Chondrocyte (in vitro differentiated cells): Measurements from ENCODE around the gene PHACTR1. TPM values are rescaled to one million over a fixed set of nuclear protein-coding genes. Genes with fewer than 3 reads are reported as not detected.

Experiments used
- DNase-seq: peaks from one replicate; pipeline ENCODE4 v3.0.0; 2021; ENCODE audit warnings: mixed read lengths, low spot score
- H3K27ac Mint-ChIP-seq: one replicate; pipeline ENCODE4 v1.8.0; 2021; ENCODE audit warnings: mild to moderate bottlenecking, moderate library complexity, mixed read lengths; ENCODE audit not compliant: unreplicated experiment
- H3K27me3 Mint-ChIP-seq: 2 replicates; pipeline ENCODE4 v1.8.0; 2021; ENCODE audit warnings: low read depth, mixed read lengths
- H3K36me3 Mint-ChIP-seq: 2 replicates; pipeline ENCODE4 v1.8.0; 2021; ENCODE audit warnings: low read depth, mixed read lengths
- H3K4me1 Mint-ChIP-seq: 2 replicates; pipeline ENCODE4 v1.8.0; 2021; ENCODE audit warnings: low read depth, mild to moderate bottlenecking, mixed read lengths
- H3K4me3 Mint-ChIP-seq: one replicate; pipeline ENCODE4 v1.8.0; 2021; ENCODE audit warnings: mild to moderate bottlenecking, moderate library complexity, mixed read lengths; ENCODE audit not compliant: unreplicated experiment
- H3K9me3 Mint-ChIP-seq: 2 replicates; pipeline ENCODE4 v1.8.0; 2021; ENCODE audit warnings: low read depth, mixed read lengths
- CTCF ChIP-seq: fragments of 200-600 bp; sonication (generic); IDR thresholded peaks from 2 replicates; pipeline ENCODE4 v1.5.0; 2021; ENCODE audit warnings: antibody characterized with exemption, mild to moderate bottlenecking, moderate library complexity
- total RNA-seq: library from RNA; stranded (reverse); gene quantifications from 3 replicates; pipeline ENCODE4 v1.2.1, GENCODE V29; 2021

PHACTR1 gene
- total RNA-seq, 1 donor from 2014 or later: 2.1 TPM

GRCh38 chr6:12698298-12698697 lies 18.3 kb upstream of the PHACTR1 start:
- no peak overlapping the region for H3K4me3 Mint-ChIP-seq
- no peak for TF ChIP-seq CTCF
- H3K36me3 Mint-ChIP-seq: no peaks in the 10 kb centered on the region
- peaks cover 31% of the 10 kb centered on the region for H3K27me3 Mint-ChIP-seq
- H3K9me3 Mint-ChIP-seq: no peaks in the 10 kb centered on the region
- no peak overlapping the region for H3K27ac Mint-ChIP-seq
- H3K4me1 Mint-ChIP-seq: no peaks in the 10 kb centered on the region
- DNase-seq: no peak

- Mint-ChIP-seq H3K27me3 (peaks cover 17% of the 10 kb centered on the region), H3K9me3 (no peaks in the 10 kb centered on the region), H3K4me1 (peaks cover 10% of the 10 kb centered on the region), H3K4me3 (no peak overlapping the region), H3K27ac (no peak overlapping the region), H3K36me3 (no peaks in the 10 kb centered on the region)
- no peak for TF ChIP-seq CTCF
- no peak for DNase-seq
Measured at GRCh38 chr6:12704946-12705345, 11.6 kb upstream of the PHACTR1 start.

- Mint-ChIP-seq H3K27me3 (peaks cover 5% of the 10 kb centered on the region), H3K4me3 (no peak overlapping the region), H3K4me1 (peaks cover 14% of the 10 kb centered on the region), H3K9me3 (no peaks in the 10 kb centered on the region), H3K27ac (no peak overlapping the region), H3K36me3 (no peaks in the 10 kb centered on the region)
- DNase-seq: no peak
- no peak for TF ChIP-seq CTCF
Measured at GRCh38 chr6:12709116-12709515, 7.5 kb upstream of the PHACTR1 start.

- peaks cover 14% of the 10 kb centered on the region for H3K4me1 Mint-ChIP-seq
- TF ChIP-seq CTCF: no peak
- H3K9me3 Mint-ChIP-seq: no peaks in the 10 kb centered on the region
- no peaks in the 10 kb centered on the region for H3K36me3 Mint-ChIP-seq
- no peak for DNase-seq
- peaks cover 5% of the 10 kb centered on the region for H3K27me3 Mint-ChIP-seq
- H3K4me3 Mint-ChIP-seq: no peak overlapping the region
- no peak overlapping the region for H3K27ac Mint-ChIP-seq
Measured at GRCh38 chr6:12709556-12710232, 6.9 kb upstream of the PHACTR1 start.

GRCh38 chr6:12710921-12711320 lies 5.6 kb upstream of the PHACTR1 start:
- Mint-ChIP-seq H3K27ac (no peak overlapping the region), H3K4me1 (peaks cover 14% of the 10 kb centered on the region), H3K36me3 (no peaks in the 10 kb centered on the region), H3K4me3 (no peak overlapping the region), H3K27me3 (peaks cover 9% of the 10 kb centered on the region), H3K9me3 (no peaks in the 10 kb centered on the region)
- no peak for TF ChIP-seq CTCF
- no peak for DNase-seq
